HCT116 (cell line): ENCODE data around the gene CDK14. TPM values are rescaled to one million over a fixed set of nuclear protein-coding genes. Genes with fewer than 3 reads are reported as not detected.

Experiments
- ATAC-seq: fragments of 200-7000 bp; cut with Tn5 transposase; 2 replicates; pipeline ENCODE4 v1.9.1; 2020; ENCODE audit warnings: mild to moderate bottlenecking, moderate library complexity
- BruUV-seq: library from RNA; stranded (reverse); fragments of 400-500 nt; replicated peaks from 2 replicates; lab custom pipeline; 2021; lab: Mats Ljungman, UMichigan
- CTCF ChIA-PET: fragments of 300-600 bp; sonication (Branson Sonifier 250); formaldehyde crosslinking; loops from one replicate; lab custom pipeline; 2021; ENCODE audit warnings: antibody characterized with exemption; lab: Charles Lee
- POLR2A ChIA-PET: fragments of 300-600, 350-600 bp; sonication (Branson Sonifier 250); formaldehyde crosslinking; loops from one replicate; lab custom pipeline; 2021; ENCODE audit warnings: antibody characterized with exemption; lab: Charles Lee
- RAD21 ChIA-PET, 2 experiments: fragments of 300-600 bp; sonication (Branson Sonifier 250); formaldehyde crosslinking; loops; one replicate each; lab custom pipeline; 2023; ENCODE audit warnings: low total read pairs in 2 of 2; ENCODE audit not compliant: uncharacterized antibody in 2 of 2, unreplicated experiment in 2 of 2, low non-redundant PET in 1 of 2; lab: Charles Lee
- DNase-seq: peaks from one replicate; pipeline ENCODE4 v3.0.0-alpha.2; 2010; ENCODE audit warnings: low read depth, low spot score
- H2AFZ ChIP-seq: fragments of 200-600 bp; shearing (Covaris generic), sonication (generic); 2 replicates; pipeline ENCODE4 v1.6.1; 2017; ENCODE audit warnings: low read depth, mixed run types, mixed read lengths, antibody characterized with exemption, low read length; ENCODE audit not compliant: poor library complexity, severe bottlenecking
- H3K27ac ChIP-seq: 2 replicates; pipeline ENCODE4 v1.5.1; 2012; ENCODE audit warnings: low read depth, low read length
- H3K27me3 ChIP-seq: fragments of 200-600 bp; sonication (generic); 2 replicates; pipeline ENCODE4 v1.6.1; 2016; ENCODE audit warnings: mixed run types, low read length, mixed read lengths; ENCODE audit not compliant: insufficient read depth
- H3K36me3 ChIP-seq, 2 experiments: fragments of 200-500 bp in 1 of 2; fragments of 200-600 bp in 1 of 2; sonication (Bioruptor generic) in 1 of 2; sonication (generic) in 1 of 2; 2 replicates each; pipeline versions ENCODE4 v1.5.1 to v1.6.1; 2014 to 2016; ENCODE audit warnings: low read length in 2 of 2, inconsistent platforms in 1 of 2, mixed read lengths in 1 of 2, mixed run types in 1 of 2; ENCODE audit not compliant: insufficient read depth in 2 of 2, control insufficient read depth in 1 of 2
- H3K4me1 ChIP-seq, 2 experiments: fragments of 200-600 bp in 1 of 2; sonication (generic) in 1 of 2; 2 replicates each; pipeline versions ENCODE4 v1.5.1 to v1.6.1; 2012 to 2017; ENCODE audit warnings: low read length in 2 of 2, inconsistent platforms in 1 of 2, mild to moderate bottlenecking in 1 of 2, mixed read lengths in 1 of 2, mixed run types in 1 of 2, moderate library complexity in 1 of 2; ENCODE audit not compliant: insufficient read depth in 2 of 2, control insufficient read depth in 1 of 2
- H3K4me2 ChIP-seq: fragments of 200-600 bp; sonication (generic); 2 replicates; pipeline ENCODE4 v1.6.1; 2017; ENCODE audit warnings: mixed run types, low read length, mixed read lengths
- H3K4me3 ChIP-seq, 2 experiments: fragments of 200-600 bp in 1 of 2; sonication (generic) in 1 of 2; replicated peaks in 1 of 2; 2 replicates each; pipeline ENCODE4 v1.5.1; 2011 to 2016; ENCODE audit warnings: low read length in 2 of 2, control low read depth in 1 of 2, low read depth in 1 of 2, mild to moderate bottlenecking in 1 of 2, mixed read lengths in 1 of 2, mixed run types in 1 of 2
- H3K79me2 ChIP-seq: fragments of 200-600 bp; sonication (generic); 2 replicates; pipeline ENCODE4 v1.6.1; 2017; ENCODE audit warnings: mild to moderate bottlenecking, mixed run types, low read length, moderate library complexity, mixed read lengths; ENCODE audit not compliant: insufficient read depth
- H3K9ac ChIP-seq: fragments of 200-600 bp; sonication (generic); 2 replicates; pipeline ENCODE4 v1.6.1; 2016; ENCODE audit warnings: low read length, mixed read lengths
- H3K9me2 ChIP-seq: fragments of 200-600 bp; sonication (generic), shearing (Covaris generic); 2 replicates; pipeline ENCODE4 v1.6.1; 2017; ENCODE audit warnings: mixed run types, mild to moderate bottlenecking, moderate library complexity; ENCODE audit not compliant: insufficient read depth
- H3K9me3 ChIP-seq, 2 experiments: fragments of 200-500 bp in 1 of 2; fragments of 200-600 bp in 1 of 2; sonication (Bioruptor generic) in 1 of 2; sonication (generic) in 1 of 2; 2 replicates each; pipeline ENCODE4 v1.6.1; 2014 to 2017; ENCODE audit warnings: low read length in 2 of 2, mixed read lengths in 2 of 2, inconsistent platforms in 1 of 2, low read depth in 1 of 2, mild to moderate bottlenecking in 1 of 2, mixed run types in 1 of 2, moderate library complexity in 1 of 2; ENCODE audit not compliant: control insufficient read depth in 1 of 2, insufficient read depth in 1 of 2
- H4K20me1 ChIP-seq: fragments of 200-600 bp; sonication (generic), shearing (Covaris generic); 2 replicates; pipeline ENCODE4 v1.6.1; 2017; ENCODE audit warnings: mixed run types, mild to moderate bottlenecking, moderate library complexity; ENCODE audit not compliant: insufficient read depth
- ATF3 ChIP-seq: IDR thresholded peaks from 2 replicates; pipeline ENCODE4 v1.6.1; 2012
- CBX3 ChIP-seq: IDR thresholded peaks from 2 replicates; pipeline ENCODE4 v1.6.1; 2012; ENCODE audit warnings: low read depth
- CEBPB ChIP-seq: IDR thresholded peaks from 2 replicates; pipeline ENCODE4 v1.6.1; 2012; ENCODE audit warnings: low read depth
- EGR1 ChIP-seq: IDR thresholded peaks from 2 replicates; pipeline ENCODE4 v1.6.1; 2012; ENCODE audit warnings: low read depth
- ELF1 ChIP-seq: IDR thresholded peaks from 2 replicates; pipeline ENCODE4 v1.6.1; 2012; ENCODE audit warnings: low read depth, borderline replicate concordance
- EZH2 ChIP-seq: fragments of 200-600 bp; sonication (generic); IDR thresholded peaks from 2 replicates; pipeline ENCODE4 v1.6.1; 2017; ENCODE audit warnings: antibody characterized with exemption, mixed run types
- EZH2phosphoT487 ChIP-seq: fragments of 200-600 bp; IDR thresholded peaks from 2 replicates; pipeline ENCODE4 v1.6.1; 2018; ENCODE audit warnings: antibody characterized with exemption, borderline replicate concordance
- JUND ChIP-seq: IDR thresholded peaks from 2 replicates; pipeline ENCODE4 v1.6.1; 2012
- POLR2A ChIP-seq: IDR thresholded peaks from 2 replicates; pipeline ENCODE4 v1.7.0; 2011; ENCODE audit warnings: borderline replicate concordance; ENCODE audit not compliant: insufficient read depth, insufficient read length; ENCODE audit errors: extremely low read depth
- POLR2AphosphoS5 ChIP-seq: IDR thresholded peaks from 2 replicates; pipeline ENCODE4 v1.6.1; 2011; ENCODE audit warnings: mild to moderate bottlenecking, low read depth, low read length, moderate library complexity
- SIN3A ChIP-seq: IDR thresholded peaks from 2 replicates; pipeline ENCODE4 v1.6.1; 2012; ENCODE audit warnings: low read depth
- SP1 ChIP-seq: IDR thresholded peaks from 2 replicates; pipeline ENCODE4 v1.6.1; 2012; ENCODE audit warnings: low read depth
- SRF ChIP-seq: IDR thresholded peaks from 2 replicates; pipeline ENCODE4 v1.6.1; 2012; ENCODE audit warnings: low read depth
- TCF7L2 ChIP-seq: IDR thresholded peaks from 2 replicates; pipeline ENCODE4 v1.7.0; 2011; ENCODE audit warnings: borderline replicate concordance, inconsistent platforms; ENCODE audit not compliant: insufficient read depth, insufficient read length; ENCODE audit errors: extremely low read depth
- ZBTB33 ChIP-seq: IDR thresholded peaks from 2 replicates; pipeline ENCODE4 v1.6.1; 2011; ENCODE audit warnings: mild to moderate bottlenecking, low read length, moderate library complexity; ENCODE audit not compliant: insufficient replicate concordance; ENCODE audit errors: extremely low read depth
- ZFX ChIP-seq: fragments of 450-650 bp; IDR thresholded peaks from 2 replicates; pipeline ENCODE4 v1.6.1; 2017
- ZNF274 ChIP-seq: fragments of 200-500 bp; sonication (Bioruptor generic); IDR thresholded peaks from 2 replicates; pipeline ENCODE4 v1.6.1; 2014; ENCODE audit warnings: mild to moderate bottlenecking, low read depth, low read length, inconsistent platforms
- intact Hi-C: fragments of 100-400 bp; cut with micrococcal nuclease; formaldehyde crosslinking; loops from 2 replicates; pipeline ENCODE4 v1.10.0; 2022
- total RNA-seq: library from RNA; stranded (reverse); gene quantifications from one replicate; pipeline ENCODE4 v1.2.1, GENCODE V29; 2021; ENCODE audit not compliant: unreplicated experiment

Gene CDK14
- total RNA-seq, 1 experiment from 2014 or later, result 10.2 TPM

DNA sequence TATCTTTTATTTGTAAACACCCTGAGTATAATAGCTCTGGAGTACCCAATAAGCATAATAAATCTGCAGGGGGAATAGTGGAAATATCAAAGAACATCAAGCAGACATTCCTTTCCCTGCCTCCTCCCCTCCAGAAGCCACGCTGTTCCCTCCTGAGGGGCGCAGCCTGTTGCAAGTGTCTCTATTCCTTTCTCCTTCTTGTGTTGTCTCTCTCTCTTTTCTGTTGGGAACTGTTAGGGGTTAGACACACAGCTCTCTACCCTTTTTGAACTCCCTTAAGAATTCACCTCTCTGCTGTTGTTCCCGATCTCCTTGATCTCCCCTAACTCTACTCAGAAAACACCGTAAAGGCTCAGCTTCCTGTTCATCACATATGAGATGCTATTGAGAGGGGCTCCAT, 490.1 kb downstream of the CDK14 start:
- no peaks in the 10 kb centered on the region for H3K27me3 ChIP-seq
- no peak for DNase-seq
- no peak overlapping the region for H2AFZ ChIP-seq
- POLR2A ChIA-PET, result no interaction called here
- H3K9me2 ChIP-seq, result no peaks in the 10 kb centered on the region
- no peak overlapping the region for H3K4me3 ChIP-seq
- RAD21 ChIA-PET, result no interaction called here
- no peaks in the 10 kb centered on the region for H3K79me2 ChIP-seq
- no peaks in the 10 kb centered on the region for H3K36me3 ChIP-seq
- H3K9me3 ChIP-seq, result no peaks in the 10 kb centered on the region
- H3K4me2 ChIP-seq, result no peak overlapping the region
- no peaks in the 10 kb centered on the region for H3K4me1 ChIP-seq
- ATAC-seq, result no peak
- H4K20me1 ChIP-seq, result no peaks in the 10 kb centered on the region
- CTCF ChIA-PET, result no interaction called here
- H3K9ac ChIP-seq, result no peak overlapping the region
- intact Hi-C loops, result loop anchor here (5.0 to 10.0 kb wide), 2 partner anchors 551 to 1359 kb away; partner anchors contain the start of gene GATAD1
- no TSS peak for BruUV-seq
- TF ChIP-seq POLR2A (no peak), ATF3 (no peak), EZH2phosphoT487 (no peak), TCF7L2 (no peak), EZH2 (no peak), CEBPB (no peak), ZNF274 (no peak), POLR2AphosphoS5 (no peak), ZFX (no peak), SRF (no peak), CBX3 (no peak), ELF1 (no peak), SIN3A (no peak), EGR1 (no peak), JUND (no peak), SP1 (no peak), ZBTB33 (no peak)
- H3K27ac ChIP-seq, result no peak overlapping the region
